Gastrocnemius medialis (tissue), 4 donors: ENCODE measurements around the gene UNC5C. TPM values are rescaled to one million over a fixed set of nuclear protein-coding genes. Genes with fewer than 3 reads are reported as not detected.

ENCODE experiments used
- ATAC-seq, 2 donors: fragments of 150-250 bp; one replicate each; pipeline ENCODE4 v1.9.1; 2016
- DNase-seq, 2 donors: peaks; one replicate each; pipeline ENCODE4 v3.0.0-alpha.2; 2019
- H3K27ac ChIP-seq, 4 donors: fragments of 200-600 bp; sonication (generic); 1 replicate in 1 of 4; 2 replicates in 3 of 4; pipeline ENCODE4 v1.5.1; 2016 to 2018; ENCODE audit warnings: mild to moderate bottlenecking in 2 of 4, moderate library complexity in 1 of 4
- H3K27me3 ChIP-seq, 3 donors: fragments of 200-600 bp; sonication (generic) in 2 of 3; 1 replicate in 1 of 3; 2 replicates in 2 of 3; pipeline versions ENCODE4 v1.5.1 to v1.6.0; 2016 to 2019; ENCODE audit warnings: mild to moderate bottlenecking in 1 of 3, moderate library complexity in 1 of 3
- H3K36me3 ChIP-seq, 2 donors: fragments of 200-600 bp; sonication (generic) in 1 of 2; one replicate each; pipeline ENCODE4 v1.5.1; 2017 to 2018
- H3K4me1 ChIP-seq, 2 donors: fragments of 200-600 bp; sonication (generic) in 1 of 2; one replicate each; pipeline ENCODE4 v1.5.1; 2016 to 2017; ENCODE audit warnings: mild to moderate bottlenecking in 2 of 2
- H3K4me3 ChIP-seq, 4 donors: fragments of 200-600 bp; sonication (generic) in 3 of 4; 1 replicate in 1 of 4; 2 replicates in 3 of 4; pipeline ENCODE4 v1.5.1; 2016 to 2019; ENCODE audit warnings: mild to moderate bottlenecking in 2 of 4
- H3K9me3 ChIP-seq, 3 donors: fragments of 200-600 bp; sonication (generic) in 2 of 3; 1 replicate in 1 of 3; 2 replicates in 2 of 3; pipeline ENCODE4 v1.5.1; 2016 to 2019
- CTCF ChIP-seq, 5 experiments: fragments of 450-650 bp in 3 of 5; fragments of 200-600 bp in 2 of 5; sonication (generic) in 2 of 5; IDR thresholded peaks in 4 of 5; conservative IDR thresholded peaks in 1 of 5; 1 replicate in 4 of 5; 2 replicates in 1 of 5; pipeline ENCODE4 v1.5.1; 2016 to 2019; ENCODE audit warnings: antibody characterized with exemption in 5 of 5, mild to moderate bottlenecking in 3 of 5, moderate library complexity in 3 of 5
- POLR2A ChIP-seq, 2 donors: fragments of 450-650 bp; IDR thresholded peaks; one replicate each; pipeline ENCODE4 v1.6.1; 2017; ENCODE audit warnings: antibody characterized with exemption in 2 of 2, mild to moderate bottlenecking in 2 of 2, moderate library complexity in 2 of 2
- in situ Hi-C, 4 donors: fragments of 200-750 bp; cut with MboI; loops; one replicate each; pipeline versions ENCODE4 v1.15.0 to v1.8.0; 2017; ENCODE audit warnings: low sequenced_read_pairs in 4 of 4
- intact Hi-C: fragments of 100-400 bp; cut with DNase I; formaldehyde crosslinking; loops from one replicate; pipeline ENCODE4 v1.15.1; 2023; ENCODE audit warnings: low total_unique reads
- total RNA-seq, 4 donors: library from RNA; depleted of rRNA; stranded (reverse); fragments of >200 nt; gene quantifications; one replicate each; pipeline versions ENCODE4 v1.1.0 to v1.2.3, GENCODE V29; 2016

UNC5C gene
- total RNA-seq, 4 donors from 2014 or later: 0.07 to 0.33 (median 0.23) TPM; not detected in 1

DNA sequence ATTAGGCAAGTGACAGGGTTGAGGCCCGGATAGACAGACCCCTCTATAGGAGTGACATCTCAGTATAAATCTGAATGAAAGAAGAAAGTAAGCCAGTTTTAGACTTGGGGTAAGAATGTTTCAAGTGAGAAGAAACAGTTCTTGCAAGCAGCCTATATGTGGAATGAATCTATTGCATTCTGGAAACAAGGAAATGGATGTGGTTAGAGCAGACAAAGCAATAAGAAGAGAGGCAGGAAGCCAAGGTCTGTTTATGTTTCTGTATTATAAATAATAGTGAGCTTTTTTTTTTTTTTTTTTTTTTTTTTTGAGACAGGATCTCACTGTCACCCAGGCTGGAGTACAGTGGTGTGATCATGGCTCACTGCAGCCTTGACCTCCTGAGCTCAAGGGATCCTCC is 255.8 kb downstream of the UNC5C start:
- H3K36me3 ChIP-seq: no peaks in the 10 kb centered on the region
- TF ChIP-seq POLR2A (IDR thresholded peaks at IDR 0.05) (no peak), CTCF (IDR thresholded peaks at IDR 0.05 in 4 of 5, conservative IDR thresholded peaks at IDR 0.05 in 1 of 5) (no peak)
- intact Hi-C loops: no loop called here

DNA sequence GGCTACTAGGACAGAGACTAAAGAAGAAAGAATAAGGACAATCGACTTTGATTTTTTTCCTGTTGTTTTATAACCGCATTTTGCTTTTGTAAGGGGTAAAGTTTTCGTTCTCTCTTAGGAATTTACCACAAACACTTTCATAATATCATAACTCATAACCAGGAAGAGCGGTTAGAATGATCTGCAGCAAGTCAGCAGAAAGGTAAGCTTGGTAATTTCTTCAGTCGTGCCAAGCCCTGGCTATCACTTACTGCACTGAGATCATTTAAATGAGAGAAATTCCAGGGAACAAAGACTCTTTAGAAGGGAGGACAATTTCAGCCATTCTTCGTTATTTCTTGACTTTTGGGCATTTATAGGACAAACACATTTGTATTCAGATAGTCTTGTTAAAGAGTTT is 258.1 kb downstream of the UNC5C start:
- H3K4me1 ChIP-seq: no peaks in the 10 kb centered on the region
- no peak overlapping the region for H3K27ac ChIP-seq
- DNase-seq (no peak), ATAC-seq (no peak)
- in situ Hi-C loops: no loop called here
- TF ChIP-seq CTCF (IDR thresholded peaks at IDR 0.05 in 4 of 5, conservative IDR thresholded peaks at IDR 0.05 in 1 of 5) (no peak), POLR2A (IDR thresholded peaks at IDR 0.05) (no peak)
- intact Hi-C loops: no loop called here
- no peaks in the 10 kb centered on the region for H3K27me3 ChIP-seq
- H3K4me3 ChIP-seq: no peak overlapping the region
- no peaks in the 10 kb centered on the region for H3K9me3 ChIP-seq
- no peaks in the 10 kb centered on the region for H3K36me3 ChIP-seq

More for the DNA sequence above, 255.8 kb downstream of the UNC5C start:
- Histone ChIP-seq H3K27me3 (no peaks in the 10 kb centered on the region), H3K27ac (no peak overlapping the region), H3K9me3 (no peaks in the 10 kb centered on the region), H3K4me3 (no peak overlapping the region), H3K4me1 (no peaks in the 10 kb centered on the region)
- DNase-seq: no peak
- no peak for ATAC-seq
- in situ Hi-C loops: no loop called here

DNA sequence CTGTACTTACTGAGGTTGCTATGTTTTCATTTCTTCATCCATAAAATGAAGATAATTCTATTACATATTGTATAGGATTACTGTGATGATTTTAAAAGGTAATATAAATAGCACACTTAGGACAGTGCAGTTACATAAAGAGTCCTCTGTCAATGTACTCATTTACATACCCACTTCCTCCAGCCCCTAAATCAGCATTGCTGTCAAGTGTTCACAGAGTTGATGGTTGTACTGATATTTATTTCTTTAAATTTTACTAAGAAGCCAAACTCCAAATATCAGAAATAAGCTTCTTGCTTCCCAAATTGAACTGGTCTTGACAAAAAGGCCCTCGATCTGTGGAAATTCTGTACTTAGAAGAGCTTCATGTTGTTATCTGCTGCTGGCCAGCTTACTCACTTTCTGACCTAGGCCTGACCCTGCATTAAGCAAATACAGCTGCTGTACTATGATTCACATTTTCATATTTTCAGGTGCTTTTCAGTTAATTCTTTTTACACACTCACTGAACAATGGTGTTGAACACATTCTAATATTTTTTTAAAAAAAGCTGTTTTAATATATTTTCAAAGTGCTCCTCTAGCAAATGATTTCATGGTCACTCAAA is 259.6 kb downstream of the UNC5C start:
- H3K27ac ChIP-seq: no peak overlapping the region
- in situ Hi-C loops: no loop called here
- H3K9me3 ChIP-seq: no peaks in the 10 kb centered on the region
- H3K36me3 ChIP-seq: no peaks in the 10 kb centered on the region
- DNase-seq (no peak), ATAC-seq (no peak)
- H3K27me3 ChIP-seq: no peaks in the 10 kb centered on the region
- intact Hi-C loops: no loop called here
- no peak overlapping the region for H3K4me3 ChIP-seq
- TF ChIP-seq POLR2A (IDR thresholded peaks at IDR 0.05) (no peak), CTCF (IDR thresholded peaks at IDR 0.05 in 4 of 5, conservative IDR thresholded peaks at IDR 0.05 in 1 of 5) (no peak)
- H3K4me1 ChIP-seq: no peaks in the 10 kb centered on the region

GRCh38 chr4:95288552-95288951 is 260.2 kb downstream of the UNC5C start:
- Histone ChIP-seq H3K27ac (no peak overlapping the region), H3K36me3 (no peaks in the 10 kb centered on the region), H3K9me3 (no peaks in the 10 kb centered on the region), H3K27me3 (no peaks in the 10 kb centered on the region), H3K4me3 (no peak overlapping the region), H3K4me1 (no peaks in the 10 kb centered on the region)
- in situ Hi-C loops: no loop called here
- TF ChIP-seq CTCF (IDR thresholded peaks at IDR 0.05 in 4 of 5, conservative IDR thresholded peaks at IDR 0.05 in 1 of 5): no peak
- no peak for TF ChIP-seq POLR2A (IDR thresholded peaks at IDR 0.05)
- ATAC-seq (no peak), DNase-seq (no peak)
- intact Hi-C loops: no loop called here

- Histone ChIP-seq H3K36me3 (no peaks in the 10 kb centered on the region), H3K4me1 (no peaks in the 10 kb centered on the region), H3K9me3 (no peaks in the 10 kb centered on the region), H3K4me3 (no peak overlapping the region), H3K27me3 (no peaks in the 10 kb centered on the region), H3K27ac (no peak overlapping the region)
- DNase-seq (no peak), ATAC-seq (no peak)
- intact Hi-C loops (no loop called here), in situ Hi-C loops (no loop called here)
- TF ChIP-seq CTCF (IDR thresholded peaks at IDR 0.05 in 4 of 5, conservative IDR thresholded peaks at IDR 0.05 in 1 of 5) (no peak), POLR2A (IDR thresholded peaks at IDR 0.05) (no peak)
Measured at GRCh38 chr4:95285797-95286196, 263.0 kb downstream of the UNC5C start.
